GM23338 (cell line): ENCODE data around the gene METTL24. TPM values are rescaled to one million over a fixed set of nuclear protein-coding genes. Genes with fewer than 3 reads are reported as not detected.

ENCODE experiments used
- ATAC-seq: fragments of 200-7000 bp; cut with Tn5 transposase; 3 replicates; pipeline ENCODE4 v1.9.1; 2020
- DNase-seq: peaks from one replicate; pipeline ENCODE4 v3.0.0-alpha.2; 2015; ENCODE audit warnings: low spot score
- H2AFZ ChIP-seq: fragments of 200-600 bp; sonication (generic); 2 replicates; pipeline ENCODE4 v1.8.0; 2016; ENCODE audit warnings: antibody characterized with exemption, mild to moderate bottlenecking, moderate library complexity
- H3F3A ChIP-seq: fragments of 200-600 bp; sonication (generic); replicated peaks from 2 replicates; pipeline ENCODE4 v1.8.0; 2017; ENCODE audit warnings: antibody characterized with exemption, mixed run types, low read depth
- H3K27ac ChIP-seq: fragments of 200-600 bp; sonication (generic); 2 replicates; pipeline ENCODE4 v1.6.1; 2016; ENCODE audit warnings: low read depth
- H3K27me3 ChIP-seq: fragments of 200-600 bp; sonication (generic); 2 replicates; pipeline ENCODE4 v1.8.0; 2016; ENCODE audit warnings: mild to moderate bottlenecking, mixed run types, moderate library complexity; ENCODE audit not compliant: insufficient read depth
- H3K36me3 ChIP-seq: fragments of 200-600 bp; sonication (generic); 2 replicates; pipeline ENCODE4 v1.8.0; 2016; ENCODE audit warnings: mild to moderate bottlenecking; ENCODE audit not compliant: insufficient read depth
- H3K4me1 ChIP-seq: fragments of 200-600 bp; sonication (generic); 2 replicates; pipeline ENCODE4 v1.8.0; 2016; ENCODE audit warnings: mild to moderate bottlenecking, moderate library complexity; ENCODE audit not compliant: insufficient read depth
- H3K4me2 ChIP-seq: fragments of 200-600 bp; sonication (generic); 2 replicates; pipeline ENCODE4 v1.7.1; 2017; ENCODE audit warnings: mixed run types
- H3K4me3 ChIP-seq: fragments of 200-600 bp; sonication (generic); 2 replicates; pipeline ENCODE4 v1.6.1; 2016; ENCODE audit warnings: mixed run types
- H3K79me2 ChIP-seq: fragments of 200-600 bp; sonication (generic); replicated peaks from 2 replicates; pipeline ENCODE4 v1.8.0; 2017; ENCODE audit warnings: mild to moderate bottlenecking; ENCODE audit not compliant: insufficient read depth
- H3K9me2 ChIP-seq: fragments of 200-600 bp; sonication (generic); 2 replicates; pipeline ENCODE4 v1.8.0; 2017; ENCODE audit not compliant: insufficient read depth
- H4K20me1 ChIP-seq: fragments of 200-600 bp; sonication (generic); replicated peaks from 2 replicates; pipeline ENCODE4 v1.8.0; 2017; ENCODE audit warnings: mild to moderate bottlenecking; ENCODE audit not compliant: insufficient read depth
- H3K27ac Mint-ChIP-seq: 2 replicates; pipeline ENCODE4 v1.8.0; 2020; ENCODE audit warnings: inconsistent platforms, mild to moderate bottlenecking, moderate library complexity, mixed read lengths
- H3K27me3 Mint-ChIP-seq: 3 replicates; pipeline ENCODE4 v1.8.0; 2022; ENCODE audit warnings: low read depth, mild to moderate bottlenecking, moderate library complexity, mixed read lengths, inconsistent platforms; ENCODE audit not compliant: insufficient read depth, poor library complexity
- H3K36me3 Mint-ChIP-seq: 3 replicates; pipeline ENCODE4 v1.8.0; 2021; ENCODE audit warnings: low read depth, mild to moderate bottlenecking, inconsistent platforms, moderate library complexity, mixed read lengths
- H3K4me1 Mint-ChIP-seq: 3 replicates; pipeline ENCODE4 v1.8.0; 2020; ENCODE audit warnings: mild to moderate bottlenecking, inconsistent platforms, mixed read lengths
- H3K4me3 Mint-ChIP-seq: 3 replicates; pipeline ENCODE4 v1.8.0; 2021; ENCODE audit warnings: moderate library complexity, mild to moderate bottlenecking, inconsistent platforms, mixed read lengths
- H3K9me3 Mint-ChIP-seq: 3 replicates; pipeline ENCODE4 v1.8.0; 2020; ENCODE audit warnings: moderate library complexity, mild to moderate bottlenecking, inconsistent platforms, mixed read lengths
- CREB1 ChIP-seq: fragments of 250-450 bp; sonication (Bioruptor Pico); IDR thresholded peaks from 2 replicates; pipeline ENCODE4 v1.5.0; 2020; ENCODE audit warnings: low read depth, mild to moderate bottlenecking, moderate library complexity
- CTCF ChIP-seq, 2 experiments: fragments of 200-600 bp in 1 of 2; sonication (generic) in 1 of 2; conservative IDR thresholded peaks; 2 replicates each; pipeline versions ENCODE4 v1.5.1 to v1.6.1; 2016 to 2017; ENCODE audit warnings: antibody characterized with exemption in 2 of 2, low read depth in 2 of 2, mild to moderate bottlenecking in 2 of 2, moderate library complexity in 1 of 2
- ETS1 ChIP-seq: IDR thresholded peaks from 2 replicates; pipeline ENCODE4 v1.6.1; 2016; ENCODE audit warnings: antibody characterized with exemption
- EZH2 ChIP-seq: fragments of 200-600 bp; sonication (generic); IDR thresholded peaks from one replicate; pipeline ENCODE4 v1.8.0; 2017; ENCODE audit warnings: antibody characterized with exemption, mild to moderate bottlenecking, low read depth; ENCODE audit not compliant: unreplicated experiment
- EZH2phosphoT487 ChIP-seq: fragments of 200-600 bp; sonication (generic); IDR thresholded peaks from one replicate; pipeline ENCODE4 v1.8.1; 2018; ENCODE audit warnings: antibody characterized with exemption; ENCODE audit not compliant: unreplicated experiment
- JUNB ChIP-seq: IDR thresholded peaks from one replicate; pipeline ENCODE4 v1.6.1; 2016; ENCODE audit warnings: antibody characterized with exemption; ENCODE audit not compliant: unreplicated experiment
- NANOG ChIP-seq: IDR thresholded peaks from 2 replicates; pipeline ENCODE4 v1.6.1; 2016; ENCODE audit warnings: antibody characterized with exemption, borderline replicate concordance
- POLR2AphosphoS5 ChIP-seq: IDR thresholded peaks from 2 replicates; pipeline ENCODE4 v1.6.1; 2016; ENCODE audit warnings: antibody characterized with exemption, low read depth
- REST ChIP-seq: IDR thresholded peaks from one replicate; pipeline ENCODE4 v1.6.1; 2018; ENCODE audit warnings: antibody characterized with exemption; ENCODE audit not compliant: unreplicated experiment
- STAT1 ChIP-seq: IDR thresholded peaks from one replicate; pipeline ENCODE4 v1.6.1; 2016; ENCODE audit warnings: antibody characterized with exemption; ENCODE audit not compliant: unreplicated experiment
- ZNF114 ChIP-seq: fragments of 250-450 bp; sonication (Bioruptor Pico); IDR thresholded peaks from 2 replicates; pipeline ENCODE4 v1.5.0; 2020; ENCODE audit warnings: mild to moderate bottlenecking, moderate library complexity
- ZNF331 ChIP-seq: fragments of 250-450 bp; sonication (Bioruptor Pico); IDR thresholded peaks from 2 replicates; pipeline ENCODE4 v1.5.0; 2020; ENCODE audit warnings: low read depth, mild to moderate bottlenecking, moderate library complexity
- ZNF462 ChIP-seq: fragments of 250-450 bp; sonication (Bioruptor Pico); IDR thresholded peaks from 2 replicates; pipeline ENCODE4 v1.5.0; 2020; ENCODE audit warnings: mild to moderate bottlenecking, moderate library complexity
- polyA plus RNA-seq: library from polyadenylated mRNA; unstranded; fragments of >200 nt; fragmentation: Nextera tagmentation; extraction: Ambion mirVana; gene quantifications from 2 replicates; pipeline ENCODE4 v1.2.1, GENCODE V29; 2016
- total RNA-seq: library from RNA; depleted of rRNA; stranded (reverse); fragments of >200 nt; shearing (Covaris generic); gene quantifications from 2 replicates; pipeline ENCODE4 v1.2.3, GENCODE V29; 2014

METTL24 gene
- total and polyA plus RNA-seq, 2 experiments from 2014 or later, result 0.35 TPM; not detected in 1

GRCh38 chr6:110196874-110197273, 161.3 kb downstream of the METTL24 start:
- peaks cover 4% of the 10 kb centered on the region; the same call in 1 of the 2 replicates for H3K36me3 ChIP-seq
- Mint-ChIP-seq H3K27me3 (no peaks in the 10 kb centered on the region), H3K36me3 (peaks cover 26% of the 10 kb centered on the region; the same call in 2 of the 3 replicates), H3K4me3 (no peak overlapping the region), H3K4me1 (peaks cover 4% of the 10 kb centered on the region; the same call in 2 of the 3 replicates), H3K27ac (no peak overlapping the region), H3K9me3 (no peaks in the 10 kb centered on the region)
- H3K79me2 ChIP-seq, result peaks cover 46% of the 10 kb centered on the region
- H3K4me3 ChIP-seq, result no peak overlapping the region
- H3K4me1 ChIP-seq, result no peaks in the 10 kb centered on the region
- H2AFZ ChIP-seq, result no peak overlapping the region
- no peak overlapping the region for H3K4me2 ChIP-seq
- no peaks in the 10 kb centered on the region for H3K27me3 ChIP-seq
- TF ChIP-seq JUNB (no peak), POLR2AphosphoS5 (no peak), ZNF331 (CRISPR knock-in tag) (no peak), NANOG (no peak), REST (no peak), CREB1 (CRISPR knock-in tag) (no peak), ETS1 (no peak), EZH2 (no peak), ZNF114 (CRISPR knock-in tag) (no peak), STAT1 (no peak), CTCF (conservative IDR thresholded peaks at IDR 0.05; ENCODE audit: low read depth in 2 of 2) (no peak), EZH2phosphoT487 (no peak), ZNF462 (no peak)
- DNase-seq (no peak), ATAC-seq (no peak)
- H3K9me2 ChIP-seq, result no peaks in the 10 kb centered on the region
- H3K27ac ChIP-seq, result no peak overlapping the region
- H3F3A ChIP-seq, result no peaks in the 10 kb centered on the region
- peaks cover 5% of the 10 kb centered on the region; the same call in 1 of the 2 replicates for H4K20me1 ChIP-seq
